HG03060 (cell line): ENCODE results near the gene KRT37.
"Not testable (repeated sequence)": the region's sequence is repeated elsewhere in the genome, so short reads cannot be mapped to it uniquely, and the experiment has no call there.

Experiments used
- ATAC-seq: cut with Tn5 transposase; IDR thresholded peaks from one replicate; pipeline ENCODE4 v1.9.1; 2021; ENCODE audit warnings: low read depth, moderate number of reproducible peaks; ENCODE audit not compliant: unreplicated experiment

The KRT37 gene

DNA sequence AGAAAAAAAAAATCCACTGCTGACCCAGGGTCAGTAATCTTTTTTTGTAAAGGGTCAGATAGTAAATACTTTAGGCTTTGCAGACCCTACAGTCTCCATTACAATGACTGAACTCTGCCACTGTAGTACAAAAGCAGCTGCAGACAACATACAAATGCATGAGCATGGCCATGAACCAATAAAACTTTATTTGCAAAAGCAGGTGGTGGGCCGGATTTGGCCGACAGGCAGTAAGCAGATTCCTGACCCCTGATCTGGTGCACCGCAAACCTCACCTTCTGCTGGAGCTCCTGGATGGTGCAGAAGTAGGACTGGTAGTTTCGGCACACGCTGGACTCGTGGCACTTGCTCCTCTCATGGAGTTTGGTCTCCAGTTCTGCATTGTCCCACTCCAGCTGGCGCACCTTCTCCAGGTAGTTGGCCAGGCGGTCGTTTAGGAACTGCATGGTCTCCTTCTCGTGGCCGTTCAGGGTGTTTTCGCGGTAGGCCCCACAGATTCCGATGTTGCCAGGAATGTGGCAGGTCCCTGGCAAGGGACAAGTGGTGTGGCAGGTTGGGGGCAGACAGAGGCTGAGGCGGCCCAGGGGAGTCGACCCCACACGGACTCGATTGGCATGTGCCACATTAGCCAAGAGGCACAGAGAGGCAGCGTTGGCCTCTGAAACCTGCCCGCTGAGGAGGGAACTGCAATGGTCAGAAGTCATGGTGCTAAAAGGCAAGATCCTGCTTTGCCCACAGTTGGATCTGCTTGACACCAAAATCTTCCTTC lies 13.1 kb downstream of the KRT37 start:
- no peak for ATAC-seq

DNA sequence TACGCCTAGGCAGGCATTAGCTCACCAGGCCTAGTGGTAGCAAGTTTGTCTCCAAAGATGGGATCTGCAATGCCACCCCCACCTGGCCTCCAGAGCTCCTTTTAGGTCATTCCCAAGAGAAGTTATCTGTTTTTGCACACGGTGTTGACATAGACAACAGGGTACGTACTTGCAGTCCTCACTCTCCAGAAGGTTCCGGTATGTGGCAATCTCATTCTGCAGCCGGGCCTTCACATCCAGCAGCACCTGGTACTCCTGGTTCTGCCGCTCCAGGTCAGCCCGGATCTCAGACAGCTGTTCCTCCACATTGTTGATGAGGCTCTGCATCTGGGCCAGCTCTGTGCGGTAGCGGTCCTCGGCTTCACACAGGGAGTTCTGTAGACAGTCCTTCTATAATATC lies 17.2 kb downstream of the KRT37 start:
- no peak for ATAC-seq

DNA sequence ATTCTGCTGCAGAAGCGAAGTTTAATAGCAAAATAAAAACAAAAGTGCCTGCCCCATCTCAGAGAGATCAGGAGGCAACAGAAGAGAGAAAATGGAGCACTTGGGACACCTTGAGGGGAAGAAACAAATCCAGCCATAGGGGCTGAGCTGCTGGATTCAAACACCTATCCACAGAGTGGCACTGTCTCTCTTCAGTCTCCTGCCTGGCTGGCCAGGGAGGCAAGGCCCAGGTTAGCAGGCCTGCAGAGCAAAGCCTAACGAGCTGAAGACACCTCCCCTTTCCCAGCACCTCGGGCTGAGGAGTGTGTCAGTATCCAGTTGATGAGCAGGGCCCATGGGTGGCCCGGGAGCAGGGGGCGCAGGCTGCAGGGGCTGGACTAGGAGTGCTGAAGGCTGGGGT lies 18.2 kb downstream of the KRT37 start:
- ATAC-seq = no peak

DNA sequence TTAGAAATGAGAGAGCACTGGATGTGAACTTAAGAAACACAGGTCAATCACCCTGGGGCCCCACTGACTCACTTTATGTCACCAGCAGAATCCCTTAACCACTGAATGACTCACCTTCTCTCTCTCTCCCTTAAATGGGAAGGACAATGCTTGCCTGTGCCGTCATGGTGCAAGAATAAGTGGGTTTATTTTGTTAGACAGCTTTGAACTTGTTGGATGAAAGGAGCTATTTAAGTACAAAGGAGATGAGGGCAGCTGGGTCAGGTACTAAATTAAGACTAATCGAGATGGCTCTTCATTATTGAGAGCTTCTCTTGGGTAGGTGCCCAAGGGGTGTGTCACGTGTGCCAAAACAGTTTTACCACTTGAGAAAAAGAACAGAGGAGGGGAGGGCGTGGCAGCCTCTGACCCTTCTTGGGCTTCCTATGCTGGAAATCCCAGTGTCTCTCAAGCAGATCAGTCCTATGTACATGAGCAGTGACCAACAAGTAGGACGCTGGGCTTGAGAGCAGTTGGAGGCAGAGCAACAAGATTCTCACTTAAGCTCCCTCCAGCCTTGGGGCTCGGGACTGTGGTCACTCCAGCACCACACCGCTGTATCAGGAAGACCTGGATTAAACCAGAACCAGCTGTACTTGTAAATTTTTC lies 20.2 kb downstream of the KRT37 start:
- no peak for ATAC-seq

DNA sequence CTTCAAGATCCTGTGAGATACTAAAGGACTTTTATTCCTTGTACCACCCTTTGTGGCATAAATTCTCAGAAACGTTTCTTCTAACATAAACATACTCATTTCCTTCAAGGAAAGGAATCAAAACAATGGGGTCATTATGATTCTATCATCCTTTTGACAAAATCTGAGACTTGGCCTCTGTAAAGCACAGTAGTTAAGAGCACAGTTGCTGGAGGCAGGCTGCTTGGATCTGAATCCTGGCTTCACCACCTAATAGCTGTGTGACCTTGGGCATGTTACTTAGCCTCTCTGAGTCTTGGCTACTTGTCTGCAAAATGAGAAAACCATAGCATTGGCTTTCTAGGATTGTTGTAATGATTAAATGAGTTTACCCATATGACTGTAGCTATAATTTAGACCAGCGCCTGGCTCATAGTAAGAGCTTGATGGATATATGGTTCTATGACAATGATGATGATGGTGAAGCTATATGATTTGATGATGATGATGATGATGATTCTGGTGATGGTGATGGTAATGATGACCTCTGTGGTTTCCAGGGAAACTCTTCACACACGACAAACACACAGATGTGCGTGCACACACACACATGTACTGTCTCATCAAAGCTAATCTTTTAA lies 20.9 kb downstream of the KRT37 start:
- no peak for ATAC-seq

DNA sequence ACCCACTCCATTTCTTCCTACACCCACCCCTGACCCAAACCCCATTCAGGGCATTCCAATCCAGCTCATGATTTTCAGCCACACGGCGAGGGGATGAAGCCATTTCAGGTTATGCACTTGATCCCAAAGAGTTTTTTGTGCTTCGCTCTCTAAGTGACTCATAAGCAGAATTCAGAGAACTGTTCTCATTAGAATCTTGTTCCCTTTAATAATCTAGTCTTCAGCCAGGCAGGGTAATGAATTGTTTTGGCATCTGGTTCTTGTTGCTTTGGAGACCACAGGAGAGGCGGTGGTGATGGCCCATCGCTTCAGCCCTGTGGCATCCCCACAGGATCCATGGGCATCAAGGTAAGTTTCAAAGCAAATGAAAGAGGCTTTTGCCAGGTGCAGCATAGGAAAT lies 22.2 kb downstream of the KRT37 start:
- ATAC-seq = no peak

DNA sequence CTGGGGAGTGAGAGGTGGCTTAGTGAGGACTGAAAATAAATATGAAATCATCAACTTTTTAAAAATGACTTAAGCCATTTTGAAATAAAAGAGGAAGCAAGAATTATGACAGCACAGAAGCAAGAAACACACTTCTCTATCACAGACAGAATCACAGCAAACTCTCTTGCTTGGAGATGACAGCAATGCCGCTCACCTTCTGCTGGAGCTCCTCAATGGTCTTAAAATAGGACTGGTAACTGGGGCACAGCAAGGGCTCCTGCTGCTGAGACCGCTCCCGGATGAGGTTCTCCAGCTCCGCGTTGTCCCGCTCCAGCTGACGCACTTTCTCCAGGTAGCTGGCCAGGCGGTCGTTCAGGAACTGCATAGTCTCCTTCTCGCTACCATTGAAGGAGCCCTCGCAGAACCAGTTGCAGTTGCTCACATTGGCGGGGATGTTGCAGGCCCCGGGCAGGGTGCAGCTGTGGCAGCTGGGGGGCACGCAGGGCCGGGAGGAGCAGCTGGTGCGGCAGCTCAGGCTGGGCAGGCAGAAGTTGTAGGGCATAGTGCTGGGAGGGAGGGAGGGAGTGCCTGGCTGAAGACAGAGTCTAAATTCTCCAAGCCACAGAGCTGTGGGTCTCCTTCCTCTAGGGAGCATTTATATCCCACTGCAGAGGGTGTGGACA lies 27.3 kb downstream of the KRT37 start, which contains the start of gene KRT31:
Gene KRT31, minus strand, starts transcription at position 613 of the 665 bp plus-strand sequence. Its CDS starts 69 bp downstream, at position 544.
- no peak for ATAC-seq

DNA sequence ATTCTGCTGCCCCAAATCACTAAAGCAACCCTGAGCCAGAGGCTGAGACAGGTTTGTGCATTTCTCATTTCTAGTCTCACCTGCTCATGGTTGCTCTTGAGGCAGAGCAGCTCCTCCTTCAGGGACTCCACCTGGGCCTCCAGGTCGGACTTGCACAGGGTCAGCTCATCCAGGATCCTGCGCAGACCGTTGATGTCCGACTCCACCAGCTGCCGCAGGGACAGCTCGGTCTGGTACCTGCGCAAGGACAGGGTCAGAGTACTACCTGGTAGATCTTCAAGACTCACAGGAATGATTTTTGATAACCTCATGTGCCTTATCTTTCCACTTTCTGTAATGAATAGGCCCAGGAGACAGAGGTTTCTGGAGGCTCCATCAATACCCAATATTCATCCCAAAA lies 28.0 kb downstream of the KRT37 start:
- no peak for ATAC-seq

DNA sequence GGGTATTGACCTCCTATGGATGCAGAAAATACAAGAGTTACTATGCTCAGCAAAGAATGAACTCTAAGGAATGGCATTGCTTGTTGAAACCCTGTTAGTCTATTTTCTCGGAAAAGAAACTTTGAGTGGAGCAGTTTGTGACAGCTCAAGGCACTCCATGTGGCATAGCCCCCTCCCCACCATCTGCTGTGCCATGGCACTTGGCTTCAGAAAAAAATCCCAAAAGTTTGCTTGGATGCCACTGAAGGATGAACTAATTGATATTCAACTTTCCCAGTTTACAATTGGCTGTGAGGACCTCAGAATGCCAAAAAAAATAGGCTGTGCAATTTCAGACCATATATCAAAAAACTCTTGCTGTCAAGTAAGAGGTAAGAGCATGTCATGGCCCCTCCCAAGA lies 28.8 kb downstream of the KRT37 start:
- ATAC-seq = no peak

DNA sequence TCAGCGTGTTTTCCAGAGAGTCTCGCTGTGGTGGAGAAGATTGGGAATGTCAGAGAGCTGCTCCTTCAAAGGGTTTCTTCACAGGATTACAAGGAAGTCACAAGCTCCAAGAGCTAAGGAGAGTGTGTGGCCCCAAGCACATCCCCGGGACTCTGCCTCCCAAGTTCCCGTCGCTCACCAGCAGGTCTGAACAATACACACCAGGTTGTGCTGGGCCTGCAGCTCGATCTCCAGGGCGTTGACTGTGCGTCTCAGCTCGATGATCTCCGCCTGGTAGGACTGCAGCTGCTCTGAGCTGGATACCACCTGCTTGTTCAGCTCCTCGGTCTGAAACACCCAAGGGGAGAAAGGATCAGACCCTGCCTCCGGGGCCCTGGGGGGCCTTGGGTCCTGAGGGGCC lies 29.3 kb downstream of the KRT37 start:
- not testable (repeated sequence) for ATAC-seq

DNA sequence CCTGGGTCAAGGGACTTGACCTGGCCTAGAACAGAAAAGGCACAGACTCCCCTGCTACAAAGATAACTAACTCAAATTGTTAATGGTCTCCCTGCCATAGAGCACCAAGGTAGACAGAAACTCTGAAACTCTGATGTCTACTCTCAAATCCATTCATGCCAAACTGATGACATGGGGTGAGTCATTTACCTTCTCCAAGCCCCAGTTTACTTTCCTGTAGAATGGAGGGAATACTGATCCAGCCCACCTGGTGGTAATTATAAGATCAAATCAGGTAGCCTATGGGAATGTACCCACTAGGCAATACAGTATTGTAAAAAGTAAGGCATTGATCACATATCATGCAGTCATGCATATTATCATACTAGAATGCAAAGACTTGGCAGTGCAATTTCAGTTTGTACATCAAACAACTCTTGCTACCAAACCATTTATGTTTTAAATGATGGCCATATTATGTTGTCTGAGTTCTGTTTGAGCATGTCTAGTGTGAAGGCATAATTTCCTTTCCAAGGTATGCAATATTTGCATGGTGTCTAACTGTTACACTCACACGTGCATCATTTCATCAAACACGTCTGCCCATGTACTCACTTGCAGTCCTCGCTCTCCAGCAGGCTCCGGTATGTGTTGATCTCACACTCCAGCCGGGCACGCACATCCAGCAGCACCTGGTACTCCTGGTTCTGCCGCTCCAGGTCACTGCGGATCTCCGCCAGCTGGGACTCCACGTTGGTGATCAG lies 30.0 kb downstream of the KRT37 start:
- ATAC-seq = no peak

DNA sequence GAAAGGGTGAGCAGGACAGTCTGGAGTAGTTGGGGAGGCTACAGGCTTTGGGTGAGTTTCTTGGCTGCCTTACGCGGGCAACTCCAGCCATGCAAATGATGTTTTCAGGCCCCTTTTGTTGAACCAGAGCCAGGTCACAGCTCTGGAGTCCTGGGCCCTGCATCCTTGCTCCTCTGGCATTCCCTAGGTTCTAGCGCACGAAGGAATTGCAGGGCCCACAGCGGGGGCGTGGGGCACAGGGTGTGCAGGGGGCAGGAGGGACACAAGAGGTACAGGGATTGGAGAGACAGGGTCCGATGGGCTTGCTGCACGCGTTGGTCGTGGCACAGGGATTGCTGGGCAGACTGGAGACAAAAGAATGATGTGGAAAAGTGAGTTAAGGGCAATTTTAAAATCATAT lies 30.6 kb downstream of the KRT37 start:
- no peak for ATAC-seq

DNA sequence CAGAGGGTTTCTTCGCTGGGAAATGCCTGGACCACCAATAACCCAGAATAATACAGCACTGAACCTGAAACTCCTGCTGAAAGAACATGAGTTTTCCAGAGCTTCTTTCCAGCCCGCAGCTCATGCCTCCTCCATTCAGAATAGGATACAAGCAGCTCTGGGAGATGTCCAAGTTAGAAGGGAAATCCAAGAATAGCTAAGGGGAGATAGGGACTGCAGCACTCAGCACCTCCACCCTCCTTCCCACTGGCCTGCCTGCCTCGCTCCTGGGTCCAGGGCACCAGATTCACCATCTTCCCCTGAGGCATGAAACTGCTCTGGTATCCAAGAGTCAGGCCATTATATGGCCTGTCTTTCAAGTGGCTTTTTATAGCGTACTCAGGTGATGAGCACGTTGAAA lies 31.1 kb downstream of the KRT37 start:
- no peak for ATAC-seq

DNA sequence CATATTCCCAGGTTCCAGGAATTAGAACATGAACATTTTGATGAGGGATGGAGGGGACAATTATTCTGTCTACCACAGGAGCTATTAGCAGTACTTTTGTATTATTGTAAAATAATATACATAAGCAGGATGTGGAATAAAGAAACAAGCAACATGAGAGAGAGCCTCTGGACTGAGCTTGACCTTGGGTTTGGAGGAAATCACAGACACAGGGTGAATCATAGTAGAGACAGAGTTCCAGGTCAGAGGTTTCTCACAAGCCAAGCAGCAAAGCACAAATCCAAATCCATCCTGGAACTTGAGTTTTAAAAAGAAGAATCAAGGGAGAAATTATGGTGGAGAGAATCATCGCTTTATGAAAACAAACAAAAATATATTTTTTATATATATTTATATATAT lies 32.1 kb downstream of the KRT37 start:
- no peak for ATAC-seq

DNA sequence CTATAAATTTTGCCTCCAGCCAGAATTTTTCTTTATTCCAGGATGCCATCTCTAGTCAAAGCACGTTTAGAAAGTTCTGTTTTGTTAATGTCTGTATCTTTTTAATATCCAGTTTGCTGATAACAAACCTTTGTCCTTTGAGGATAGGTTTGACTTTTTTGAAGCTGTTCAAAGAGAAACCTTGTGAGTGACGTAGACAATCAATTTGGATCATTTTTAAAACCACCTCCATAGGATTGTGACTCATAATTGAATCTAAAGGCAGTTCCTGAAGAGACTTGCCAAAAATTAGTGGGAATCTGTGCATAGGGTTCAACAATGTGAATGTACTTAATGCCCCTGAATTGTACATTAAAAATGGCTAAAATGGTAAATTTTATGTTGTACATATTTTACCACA lies 32.9 kb downstream of the KRT37 start:
- ATAC-seq = no peak

DNA sequence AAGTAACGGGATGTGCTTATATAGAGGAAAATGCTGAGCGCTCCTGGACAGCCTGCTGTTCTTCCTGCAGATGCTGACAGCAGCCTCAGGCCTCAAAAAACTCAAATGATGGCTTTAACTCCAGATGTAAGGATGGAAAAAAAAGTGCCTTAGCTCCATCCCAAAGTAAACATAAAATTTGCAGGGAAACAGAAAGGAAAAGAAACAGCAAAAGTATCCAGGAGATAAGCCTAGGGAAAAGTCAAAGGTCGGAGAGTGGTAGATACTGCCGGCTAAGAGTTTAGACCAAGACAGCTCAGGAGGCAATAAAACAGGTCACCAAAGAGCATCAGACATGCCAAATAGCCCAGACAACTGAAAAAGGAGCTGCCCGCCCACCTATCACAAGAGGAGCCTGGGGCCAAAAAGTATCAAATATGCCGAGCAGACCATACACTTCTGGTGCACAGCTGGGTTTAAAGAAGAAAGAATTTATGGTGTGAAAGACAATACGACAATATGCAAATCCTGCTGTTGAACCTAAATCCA lies 33.9 kb downstream of the KRT37 start:
- ATAC-seq = no peak

DNA sequence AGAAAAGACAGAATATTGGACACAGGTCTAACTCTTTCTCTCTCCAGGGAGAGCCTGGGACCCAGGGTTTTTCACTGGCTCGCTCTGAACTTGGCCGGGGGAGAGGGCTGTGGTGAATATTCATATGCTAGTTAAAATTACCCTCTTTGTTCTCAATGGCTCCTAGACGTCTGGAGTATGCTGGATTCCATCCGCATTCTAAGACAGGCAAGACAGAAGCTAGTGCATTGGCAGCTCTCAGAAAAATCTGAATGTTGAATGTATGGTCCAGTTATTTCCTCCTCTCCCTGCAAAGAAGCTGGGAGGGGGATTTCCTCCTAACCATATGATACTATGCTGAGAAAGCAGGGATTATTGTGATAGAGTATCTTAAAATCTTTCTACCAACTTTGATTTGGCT lies 36.7 kb downstream of the KRT37 start:
- no peak for ATAC-seq

DNA sequence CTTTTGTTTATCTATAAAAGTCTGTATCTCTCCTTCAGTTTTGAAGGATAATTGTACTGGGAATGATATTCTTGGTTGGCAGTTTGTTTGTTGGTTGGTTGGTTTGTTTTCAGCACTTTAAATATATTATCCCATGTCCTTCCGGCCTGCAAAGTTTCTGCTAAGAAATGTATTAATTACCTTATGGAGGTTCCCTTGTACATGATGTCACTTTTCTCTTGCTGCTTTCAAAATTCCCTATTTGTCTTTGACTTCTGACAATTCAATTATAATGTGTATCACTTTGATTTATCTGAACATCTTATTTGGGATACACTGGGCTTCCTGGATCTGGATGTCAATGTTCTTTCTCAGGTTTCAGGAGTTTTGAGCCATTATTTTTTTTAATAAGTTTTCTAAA lies 38.2 kb downstream of the KRT37 start:
- ATAC-seq = no peak

DNA sequence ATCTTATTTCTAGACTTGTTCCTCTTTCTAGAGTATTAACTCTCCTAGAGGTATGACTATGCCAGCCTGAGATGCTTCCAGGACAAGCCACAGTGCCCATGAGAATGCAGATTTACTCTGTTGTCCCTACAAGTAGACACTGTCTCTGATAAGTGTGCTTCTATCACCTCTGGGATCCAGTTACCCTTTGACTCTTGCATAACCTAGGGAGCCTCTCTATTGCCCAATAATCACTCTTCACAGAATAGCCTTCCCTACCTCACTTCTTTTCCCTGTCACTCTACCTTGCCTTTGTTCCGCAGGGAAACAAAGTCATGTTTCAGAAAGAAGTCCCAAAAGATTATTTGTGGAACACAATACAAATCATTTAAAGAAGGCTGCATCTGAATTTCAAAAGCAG lies 40.7 kb downstream of the KRT37 start:
- ATAC-seq = no peak

DNA sequence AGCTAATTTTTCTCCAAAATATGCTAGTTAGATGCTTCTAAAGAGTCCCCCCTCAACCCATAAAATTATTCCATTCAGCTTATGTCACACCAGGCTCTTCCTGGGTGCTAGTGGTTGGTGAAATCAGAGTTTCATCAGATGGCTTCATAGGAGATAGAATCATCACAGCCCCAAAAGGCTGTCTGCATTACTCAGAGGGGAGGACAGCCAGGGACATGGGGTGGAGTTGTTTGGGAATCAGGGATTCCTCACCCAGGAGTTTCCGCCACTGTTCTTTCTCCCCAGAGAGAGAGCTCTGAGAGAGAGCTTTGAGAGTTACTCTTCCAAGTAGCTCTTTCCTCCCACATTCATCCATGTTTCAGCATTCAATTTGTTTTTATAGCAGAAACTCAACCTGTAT lies 42.0 kb downstream of the KRT37 start:
- no peak for ATAC-seq
